ENCODE measurements around the gene TXNDC16. TPM values are rescaled to one million over a fixed set of nuclear protein-coding genes. Genes with fewer than 3 reads are reported as not detected.

TXNDC16 gene
- polyA plus RNA-seq, 3 donors = 2.6 to 4.1 (median 3.8) TPM

- Histone ChIP-seq H3K4me1 (ENCODE audit: control insufficient read depth in 1 of 2, insufficient read depth in 2 of 2, low read length in 2 of 2) (peaks cover 40 to 43% of the 10 kb centered on the region in 2 donors), H3K79me2 (ENCODE audit: insufficient read depth, low read length) (no peaks in the 10 kb centered on the region), H3K9ac (ENCODE audit: insufficient read depth, low read length, poor library complexity, severe bottlenecking) (no peak overlapping the region), H2AFZ (ENCODE audit: insufficient read depth, low read depth, low read length, poor library complexity, severe bottlenecking) (no peak overlapping the region), H4K20me1 (ENCODE audit: insufficient read depth, low read length) (no peaks in the 10 kb centered on the region), H3K36me3 (replicated peaks in 1 of 2; ENCODE audit: control insufficient read depth in 1 of 2, insufficient read depth in 2 of 2, low read length in 2 of 2) (no peaks in the 10 kb centered on the region), H3K27ac (ENCODE audit: low read depth in 1 of 2, low read length in 2 of 2) (no peak overlapping the region), H3K4me2 (replicated peaks; ENCODE audit: extremely low read depth, low read length, poor library complexity, severe bottlenecking) (no peak overlapping the region), H3K4me3 (replicated peaks in 1 of 3; ENCODE audit: low read depth in 2 of 3, low read length in 3 of 3) (no peak overlapping the region), H3K27me3 (ENCODE audit: control insufficient read depth in 2 of 2, insufficient read depth in 2 of 2, low read length in 2 of 2) (peaks cover 42 to 48% of the 10 kb centered on the region in 2 donors), H3K9me3 (replicated peaks in 1 of 2; ENCODE audit: control insufficient read depth in 1 of 2, insufficient read depth in 1 of 2, low read length in 2 of 2) (peaks cover 0 to 10% of the 10 kb centered on the region in 2 donors)
- no peak for DNase-seq
- Mint-ChIP-seq H3K9me3 (peaks cover 10 to 25% (median 14%) of the 10 kb centered on the region in 7 donors), H3K4me1 (peaks cover 46% of the 10 kb centered on the region), H3K4me3 (peak overlapping the region in 1 of 2 donors; percentile 49), H3K27me3 (ENCODE audit: low read depth in 3 of 3) (peaks cover 36 to 72% (median 49%) of the 10 kb centered on the region in 3 donors), H3K36me3 (peaks cover 0 to 3% of the 10 kb centered on the region in 2 donors), H3K27ac (no peak overlapping the region)
- WGBS (ENCODE audit: insufficient coverage) = 100% methylated on average over 3 of the region's 5 CpGs
- intact Hi-C loops (cut with micrococcal nuclease) = no loop called here
- TF ChIP-seq, protein P1, sequence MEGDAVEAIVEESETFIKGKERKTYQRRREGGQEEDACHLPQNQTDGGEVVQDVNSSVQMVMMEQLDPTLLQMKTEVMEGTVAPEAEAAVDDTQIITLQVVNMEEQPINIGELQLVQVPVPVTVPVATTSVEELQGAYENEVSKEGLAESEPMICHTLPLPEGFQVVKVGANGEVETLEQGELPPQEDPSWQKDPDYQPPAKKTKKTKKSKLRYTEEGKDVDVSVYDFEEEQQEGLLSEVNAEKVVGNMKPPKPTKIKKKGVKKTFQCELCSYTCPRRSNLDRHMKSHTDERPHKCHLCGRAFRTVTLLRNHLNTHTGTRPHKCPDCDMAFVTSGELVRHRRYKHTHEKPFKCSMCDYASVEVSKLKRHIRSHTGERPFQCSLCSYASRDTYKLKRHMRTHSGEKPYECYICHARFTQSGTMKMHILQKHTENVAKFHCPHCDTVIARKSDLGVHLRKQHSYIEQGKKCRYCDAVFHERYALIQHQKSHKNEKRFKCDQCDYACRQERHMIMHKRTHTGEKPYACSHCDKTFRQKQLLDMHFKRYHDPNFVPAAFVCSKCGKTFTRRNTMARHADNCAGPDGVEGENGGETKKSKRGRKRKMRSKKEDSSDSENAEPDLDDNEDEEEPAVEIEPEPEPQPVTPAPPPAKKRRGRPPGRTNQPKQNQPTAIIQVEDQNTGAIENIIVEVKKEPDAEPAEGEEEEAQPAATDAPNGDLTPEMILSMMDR (IDR thresholded peaks at IDR 0.05) = no peak
Measured at GRCh38 chr14:52397844-52398243, 154.5 kb downstream of the TXNDC16 start.

DNA sequence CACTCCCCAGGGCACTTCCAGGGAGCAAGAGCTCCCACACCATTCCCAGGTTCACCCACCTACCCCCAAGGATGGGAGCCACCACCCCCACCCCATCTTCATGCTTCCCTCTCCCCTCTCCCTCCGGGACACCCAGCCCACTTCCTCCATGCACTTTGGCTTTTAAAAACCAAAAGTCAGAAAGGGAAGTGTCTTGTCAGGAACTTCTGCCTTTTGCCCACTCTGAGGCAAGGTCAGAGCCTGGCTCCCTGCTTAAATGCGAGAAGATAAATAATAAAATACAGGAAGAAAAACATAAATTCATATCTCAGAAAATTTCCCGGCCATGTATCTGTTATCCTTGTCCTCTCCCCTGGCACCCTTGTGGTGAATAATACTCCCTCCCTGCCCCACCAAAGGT is 156.6 kb downstream of the TXNDC16 start:
- peaks cover 25% of the 10 kb centered on the region for H3K4me1 Mint-ChIP-seq
- peak overlapping the region; percentile 66 for H3K4me2 ChIP-seq (replicated peaks; ENCODE audit: extremely low read depth, low read length, poor library complexity, severe bottlenecking)

More for the DNA sequence above, 156.6 kb downstream of the TXNDC16 start:
- 0% methylated on average over 1 of the region's 3 CpGs for WGBS (ENCODE audit: insufficient coverage)
- TF ChIP-seq, protein P1 (IDR thresholded peaks at IDR 0.05) = no peak
- no peaks in the 10 kb centered on the region for H3K79me2 ChIP-seq (ENCODE audit: insufficient read depth, low read length)
- no peak overlapping the region for H3K9ac ChIP-seq (ENCODE audit: insufficient read depth, low read length, poor library complexity, severe bottlenecking)
- peak overlapping the region in 1 of 3 experiments; percentile 49 for H3K4me3 ChIP-seq (replicated peaks in 1 of 3; ENCODE audit: low read depth in 2 of 3, low read length in 3 of 3)
- peaks cover 0 to 3% of the 10 kb centered on the region in 2 donors for H3K36me3 Mint-ChIP-seq
- peak overlapping the region; percentile 8 to 90 (median 73) for H3K27ac Mint-ChIP-seq
- peak; percentile 56 to 71 (median 67) for DNase-seq
- peaks cover 35 to 37% of the 10 kb centered on the region in 2 donors for H3K27me3 ChIP-seq (ENCODE audit: control insufficient read depth in 2 of 2, insufficient read depth in 2 of 2, low read length in 2 of 2)
- H3K36me3 ChIP-seq (replicated peaks in 1 of 2; ENCODE audit: control insufficient read depth in 1 of 2, insufficient read depth in 2 of 2, low read length in 2 of 2) = no peaks in the 10 kb centered on the region
- peak overlapping the region in 1 of 2 donors; percentile 65 for H3K27ac ChIP-seq (ENCODE audit: low read depth in 1 of 2, low read length in 2 of 2)
- H3K27me3 Mint-ChIP-seq (ENCODE audit: low read depth in 3 of 3) = peaks cover 29 to 61% (median 51%) of the 10 kb centered on the region in 3 donors
- peaks cover 19 to 22% of the 10 kb centered on the region in 2 donors for H3K4me1 ChIP-seq (ENCODE audit: control insufficient read depth in 1 of 2, insufficient read depth in 2 of 2, low read length in 2 of 2)
- H3K4me3 Mint-ChIP-seq = peak overlapping the region; percentile 27 to 70
- intact Hi-C loops (cut with micrococcal nuclease) = no loop called here
- H2AFZ ChIP-seq (ENCODE audit: insufficient read depth, low read depth, low read length, poor library complexity, severe bottlenecking) = no peak overlapping the region
- H3K9me3 Mint-ChIP-seq = peaks cover 8 to 22% (median 13%) of the 10 kb centered on the region in 7 donors
- H3K9me3 ChIP-seq (replicated peaks in 1 of 2; ENCODE audit: control insufficient read depth in 1 of 2, insufficient read depth in 1 of 2, low read length in 2 of 2) = peaks cover 0 to 10% of the 10 kb centered on the region in 2 donors
- H4K20me1 ChIP-seq (ENCODE audit: insufficient read depth, low read length) = no peaks in the 10 kb centered on the region
